SH-SY5Y (cell line): Measurements from ENCODE around the gene NR1H2.

Experiments
- GATA2 ChIP-seq: IDR thresholded peaks from 2 replicates; pipeline ENCODE4 v1.6.1; 2011; ENCODE audit warnings: mild to moderate bottlenecking, low read depth, low read length
- GATA3 ChIP-seq: IDR thresholded peaks from 2 replicates; pipeline ENCODE4 v1.6.1; 2011; ENCODE audit warnings: low read depth, mild to moderate bottlenecking, low read length, moderate library complexity

DNA sequence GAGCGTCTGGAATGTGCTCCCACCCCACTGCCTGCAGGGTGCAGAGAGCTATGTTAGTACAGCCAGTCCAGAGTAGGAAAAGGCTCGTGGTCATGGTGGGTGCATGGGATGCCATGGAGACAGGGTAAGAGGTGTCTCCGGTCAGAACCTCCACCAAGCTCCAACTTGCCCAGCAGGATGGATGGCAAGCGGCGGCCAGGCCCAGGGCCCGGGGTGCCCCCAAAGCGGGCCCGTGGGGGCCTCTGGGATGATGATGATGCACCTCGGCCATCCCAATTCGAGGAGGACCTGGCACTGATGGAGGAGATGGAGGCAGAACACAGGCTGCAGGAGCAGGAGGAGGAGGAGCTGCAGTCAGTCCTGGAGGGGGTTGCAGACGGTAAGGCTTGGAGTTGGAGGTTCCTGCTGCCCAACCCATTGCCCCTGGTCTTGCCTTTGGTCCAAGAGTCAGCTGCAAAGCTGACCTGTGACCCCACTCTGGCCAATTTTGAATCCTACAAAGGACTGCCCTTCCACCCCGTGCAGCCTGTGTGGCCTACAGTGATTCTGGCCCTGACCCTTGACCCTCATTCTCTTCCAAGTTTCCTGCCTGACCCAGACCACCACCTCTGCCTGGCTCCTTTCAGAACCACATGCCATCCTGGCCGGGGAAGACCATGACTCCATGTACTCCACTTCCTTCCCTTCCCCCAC is 22.6 kb downstream of the NR1H2 start:
- TF ChIP-seq GATA2 (no peak), GATA3 (no peak)
